HG02970 (cell line): Measurements from ENCODE around the gene TRAF3.

Experiments used
- ATAC-seq: cut with Tn5 transposase; IDR thresholded peaks from one replicate; pipeline ENCODE4 v1.9.1; 2021; ENCODE audit warnings: mild to moderate bottlenecking, moderate library complexity, moderate number of reproducible peaks; ENCODE audit not compliant: unreplicated experiment, low FRiP score

TRAF3 gene

DNA sequence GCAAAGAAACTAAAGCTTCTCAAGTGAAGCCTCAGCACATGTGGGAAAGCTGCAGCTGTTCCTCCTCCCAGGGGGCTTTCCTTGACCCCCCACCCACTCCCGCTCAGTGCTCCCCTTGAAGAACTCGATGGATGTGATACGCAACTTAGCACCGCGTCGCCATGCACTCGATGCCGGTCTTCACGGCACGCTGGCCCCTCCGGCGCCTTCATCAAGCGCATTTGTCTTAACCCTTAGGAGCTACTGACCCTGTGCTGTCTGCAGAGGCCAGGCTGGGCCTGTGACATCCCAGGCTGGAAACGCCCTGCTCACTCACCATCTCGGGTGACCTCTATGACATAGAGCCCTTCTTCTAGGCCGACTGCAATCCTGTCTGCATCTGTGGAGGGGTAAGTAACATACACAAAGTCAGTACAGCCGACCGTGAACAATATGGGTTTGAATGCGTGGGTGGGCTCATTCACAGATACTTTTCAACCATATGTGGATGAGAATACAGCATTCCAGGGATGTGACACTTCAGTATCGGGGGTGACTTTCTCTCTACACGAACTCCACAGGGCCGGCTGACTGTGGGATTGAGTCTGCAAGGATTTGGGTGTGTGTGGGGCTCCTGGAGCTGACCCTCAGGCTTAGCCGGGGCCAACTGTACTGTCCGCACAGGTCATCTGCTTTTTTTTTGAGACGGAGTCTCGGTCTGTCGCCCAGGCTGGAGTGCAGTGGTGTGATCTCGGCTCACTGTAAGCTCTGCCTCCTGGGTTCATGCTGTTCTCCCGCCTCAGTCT, 168.3 kb downstream of the TRAF3 start:
- no peak for ATAC-seq

DNA sequence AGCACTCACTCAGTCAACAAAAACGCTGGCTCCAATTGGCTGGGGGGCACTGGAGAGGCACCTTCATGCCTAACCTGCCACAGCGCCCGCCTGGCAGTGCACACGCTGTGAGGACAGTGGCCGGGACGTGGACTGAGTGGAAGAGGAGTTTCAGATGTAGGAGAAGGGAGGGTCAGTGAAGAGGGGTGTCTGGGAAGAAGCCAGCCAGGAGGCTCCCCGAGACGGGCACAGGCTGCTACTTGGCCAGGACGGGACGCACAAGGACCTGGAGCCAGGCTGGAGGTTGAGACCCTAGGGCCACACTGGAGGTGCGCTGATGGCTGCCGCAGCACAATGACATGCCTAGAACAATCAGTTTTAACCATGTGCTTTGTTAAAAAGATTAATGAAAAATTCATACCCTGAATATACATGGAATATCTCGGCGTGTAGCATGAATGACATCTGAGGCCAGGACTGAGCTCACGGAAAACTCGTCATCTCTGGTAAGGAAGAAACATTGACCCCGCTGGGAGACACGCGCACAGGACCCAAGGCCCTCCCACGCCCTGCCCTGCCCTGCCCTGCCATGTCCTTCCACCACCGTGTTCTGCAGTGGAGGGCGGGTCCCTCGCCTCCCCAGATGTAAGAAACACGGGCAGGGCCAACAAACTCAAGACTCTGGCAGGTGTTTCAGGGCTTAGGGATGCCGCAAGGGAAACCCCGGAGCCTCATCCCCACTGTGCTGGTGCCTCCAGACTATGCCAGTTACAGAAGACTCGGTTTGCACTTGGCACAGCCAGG, 170.3 kb downstream of the TRAF3 start:
- ATAC-seq: no peak

DNA sequence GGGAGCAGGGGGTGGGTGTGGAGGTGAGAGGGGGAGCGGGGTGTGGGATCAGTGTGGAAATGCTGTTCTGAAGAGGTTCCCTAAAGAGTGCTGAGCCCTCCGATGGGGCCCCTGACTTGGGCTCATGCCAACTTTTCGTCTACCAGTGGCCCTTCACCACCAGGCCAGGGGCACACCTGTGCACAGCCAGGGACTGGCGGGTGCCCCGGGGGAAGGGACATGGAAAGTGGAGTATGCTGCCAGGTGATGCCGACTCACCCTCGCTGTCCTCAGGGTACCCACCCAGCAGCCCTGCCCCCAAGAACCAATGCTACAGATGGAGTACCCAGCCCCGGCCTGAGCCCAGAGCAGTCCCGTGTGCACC, 171.4 kb downstream of the TRAF3 start:
- ATAC-seq: no peak

DNA sequence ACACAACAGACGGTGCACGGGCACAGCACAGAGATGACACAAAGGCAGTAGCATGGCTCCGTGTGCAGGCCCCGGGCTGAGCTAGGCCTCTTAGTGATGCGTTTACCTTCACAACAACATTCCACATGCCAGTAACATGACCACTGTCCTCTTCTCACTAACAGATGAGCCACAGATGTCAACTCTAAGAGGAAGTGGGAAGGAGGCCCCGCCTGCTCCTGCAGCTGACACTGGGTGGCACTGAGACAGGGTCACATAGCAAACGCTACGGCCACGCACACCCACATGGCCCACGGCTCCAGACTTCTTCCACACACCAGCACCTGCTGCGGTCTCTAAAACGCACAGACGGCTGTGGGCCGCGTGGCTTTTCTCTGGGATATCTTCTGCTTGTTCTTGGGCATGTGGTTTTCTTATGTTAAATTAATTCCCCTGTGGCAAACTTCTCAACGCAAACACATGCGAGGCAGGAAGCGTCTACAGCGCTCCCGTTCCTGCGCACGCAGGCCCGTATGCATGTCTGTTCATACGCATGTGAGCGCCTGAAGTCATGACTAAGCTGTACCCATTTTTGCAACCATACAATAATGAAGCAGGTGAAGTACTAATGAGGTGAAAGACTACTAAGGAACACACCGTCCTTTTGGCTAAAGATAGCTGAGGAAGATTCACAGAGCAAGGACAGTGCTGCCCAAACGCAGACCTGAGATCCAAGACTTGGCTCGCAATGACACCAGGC, 172.0 kb downstream of the TRAF3 start:
- no peak for ATAC-seq

DNA sequence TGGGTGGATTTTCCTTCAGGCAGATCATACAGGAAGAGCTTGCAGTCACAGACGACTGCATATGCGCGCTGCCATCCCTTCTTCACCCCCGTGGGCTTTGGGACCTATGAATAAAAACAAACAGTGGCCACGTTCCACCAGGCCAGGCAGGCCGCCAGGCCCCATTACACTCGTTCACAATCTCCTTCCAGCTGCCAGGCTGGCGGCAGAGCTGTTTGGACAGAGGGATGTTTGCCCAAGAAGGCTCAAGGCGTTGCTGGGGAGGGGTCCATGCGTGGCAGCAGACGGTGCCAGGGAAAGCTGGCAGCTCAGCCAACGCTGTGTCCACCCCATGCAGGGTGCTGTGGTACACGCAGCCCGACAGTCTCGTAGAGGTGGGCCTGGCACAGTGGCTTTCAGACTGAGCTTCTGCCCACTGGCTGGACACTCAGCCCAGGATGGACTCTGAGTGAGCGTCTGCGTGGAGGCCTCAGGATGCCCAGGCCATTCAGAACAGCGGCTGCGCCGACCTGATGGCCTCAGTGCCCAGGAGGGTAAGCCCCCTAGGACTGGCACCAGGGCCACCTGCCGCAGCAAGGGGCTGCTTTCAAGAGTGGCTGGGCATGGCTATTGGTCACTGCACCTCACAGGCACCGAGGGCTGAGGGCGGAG, 172.7 kb downstream of the TRAF3 start:
- no peak for ATAC-seq

DNA sequence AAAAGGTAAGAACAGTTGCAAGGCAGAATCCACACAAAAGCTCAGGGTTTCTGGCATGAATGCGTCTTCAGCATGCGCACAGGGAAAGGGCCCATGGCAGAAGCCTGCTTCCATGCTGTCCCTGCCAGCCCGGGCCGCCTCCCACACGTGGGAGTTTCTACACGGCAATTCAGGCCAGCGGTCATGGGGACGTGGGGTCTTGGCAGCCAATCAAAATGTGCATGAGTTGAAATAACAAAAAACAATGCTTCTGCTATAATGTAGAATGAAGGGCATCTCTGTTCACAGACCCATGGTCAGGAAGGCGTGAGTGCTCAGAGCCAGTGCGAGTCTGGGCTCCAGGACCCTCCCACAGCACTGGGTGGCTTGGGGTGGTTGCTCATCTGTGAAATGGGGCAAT, 173.8 kb downstream of the TRAF3 start:
- ATAC-seq: no peak

DNA sequence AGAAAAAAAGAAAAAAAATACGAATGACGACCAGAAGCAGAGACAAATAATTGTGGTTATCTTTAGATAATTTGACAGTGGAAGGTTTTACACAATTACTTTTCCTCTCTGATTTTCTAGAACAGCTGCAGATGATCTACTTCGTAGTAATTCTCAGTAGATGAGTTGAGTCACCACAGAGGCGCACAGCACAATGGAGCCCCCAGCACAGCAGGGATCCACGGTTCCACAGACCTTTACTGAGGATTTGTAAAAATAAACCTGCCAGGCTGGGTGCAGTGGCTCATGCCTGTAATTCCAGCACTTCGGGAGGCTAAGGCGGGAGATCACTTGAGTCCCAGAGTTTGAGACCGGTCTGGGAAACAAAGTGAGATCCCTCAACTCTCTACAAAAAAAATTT, 174.6 kb downstream of the TRAF3 start:
- no peak for ATAC-seq

DNA sequence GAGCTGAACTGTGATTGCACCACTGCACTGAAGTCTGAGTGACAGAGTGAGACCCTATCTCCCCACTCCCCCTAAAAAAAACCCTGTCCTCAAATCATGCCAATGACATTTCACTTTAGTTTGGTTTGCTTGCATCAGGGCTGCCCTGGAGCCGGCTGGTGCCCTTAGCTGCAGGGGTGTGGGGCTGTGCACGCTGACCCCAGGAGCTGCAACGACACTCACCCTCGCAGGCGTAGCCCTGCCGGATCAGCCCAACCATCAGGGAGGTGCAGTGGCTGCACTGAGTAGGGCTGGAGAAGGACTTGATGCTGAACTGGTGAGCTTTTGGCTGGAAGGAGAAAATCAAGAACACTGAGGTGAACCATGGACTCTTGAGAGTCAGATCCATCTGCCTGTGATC, 175.0 kb downstream of the TRAF3 start:
- no peak for ATAC-seq

DNA sequence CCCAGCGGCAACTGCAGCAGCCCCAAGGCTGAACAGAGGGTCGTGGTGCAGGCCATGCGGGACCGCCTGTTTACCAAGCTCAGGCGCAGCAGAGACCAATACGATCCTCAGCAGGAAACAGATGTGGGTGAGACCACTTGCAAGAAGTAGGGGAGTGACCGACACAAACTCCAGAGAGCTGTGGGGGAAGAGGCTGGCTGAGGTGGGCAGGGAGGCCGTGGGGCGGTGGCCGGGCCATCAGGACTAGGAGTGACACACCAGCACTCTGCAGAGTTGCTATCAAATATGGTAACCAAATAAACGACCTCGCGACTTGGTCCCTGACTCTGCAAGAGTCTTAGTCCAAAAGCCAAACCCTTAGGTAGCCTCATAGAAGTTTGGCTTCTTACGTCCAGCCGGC, 175.9 kb downstream of the TRAF3 start:
- ATAC-seq: no peak

DNA sequence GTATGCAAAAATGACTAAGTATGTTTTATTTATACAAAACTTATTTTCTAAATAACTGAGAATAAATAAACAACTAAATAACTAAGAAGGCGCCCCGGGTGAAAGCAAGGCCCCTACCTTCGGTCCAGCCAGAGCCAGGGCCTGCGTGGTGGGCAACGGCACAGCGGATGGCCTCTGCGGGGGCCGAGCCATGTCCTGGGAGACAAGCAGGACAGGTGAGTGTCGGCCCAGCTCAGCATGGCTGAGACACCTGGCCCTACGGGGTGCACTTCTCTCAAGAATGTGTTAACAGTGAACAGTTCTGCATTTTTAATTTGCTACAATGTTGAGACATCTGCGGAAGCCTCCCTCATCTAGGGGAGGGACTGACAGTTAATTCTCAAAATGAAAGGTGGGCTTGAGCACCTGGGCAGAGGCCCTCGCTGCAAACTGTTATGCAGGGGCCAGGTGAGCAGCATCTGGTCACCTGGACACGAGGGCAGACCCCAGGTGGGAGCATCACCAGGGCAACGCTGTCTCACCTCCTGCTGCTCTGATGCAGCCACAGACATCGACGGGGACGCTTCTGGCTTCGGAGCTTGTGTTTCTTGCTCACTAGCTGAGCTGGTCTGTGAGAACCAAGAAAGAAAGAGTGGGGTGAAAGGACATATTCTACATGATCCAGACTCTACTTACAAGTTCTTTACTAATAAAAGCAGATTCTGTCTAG, 177.0 kb downstream of the TRAF3 start:
- no peak for ATAC-seq

DNA sequence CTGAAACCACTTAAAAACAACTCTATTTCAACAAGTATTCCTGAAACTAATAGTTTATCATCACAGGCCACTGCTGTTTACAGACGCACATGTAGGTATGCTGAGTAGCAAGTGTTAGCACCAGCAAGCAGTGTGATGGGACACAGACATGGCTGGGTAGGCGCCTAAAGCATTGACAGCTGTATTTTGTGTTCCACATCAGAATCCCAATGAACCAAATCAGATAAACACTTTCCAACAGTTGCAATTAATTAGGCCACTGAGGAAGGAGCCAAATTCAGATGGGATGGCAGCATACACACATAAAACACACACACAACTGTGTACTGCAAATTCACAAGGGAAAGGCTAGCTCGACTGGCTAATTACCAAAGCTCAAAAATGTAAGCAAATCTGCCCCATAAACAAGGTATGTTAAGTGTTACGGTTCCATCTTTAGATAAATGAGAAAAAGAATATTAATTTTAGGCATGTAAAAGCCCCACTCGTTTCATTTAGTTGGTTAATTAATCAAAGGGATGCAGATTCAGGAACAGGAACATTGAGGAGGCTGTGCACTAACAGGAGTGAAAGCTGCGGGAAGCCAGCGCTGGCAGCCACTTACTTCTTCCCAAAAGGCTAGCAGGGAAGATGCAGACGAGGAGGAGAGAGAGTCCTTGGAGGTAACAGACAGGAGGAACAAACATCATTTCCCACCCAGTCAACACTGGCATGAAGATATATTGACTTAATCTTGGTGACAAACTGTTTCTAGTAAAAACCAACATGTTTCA, 178.6 kb downstream of the TRAF3 start:
- ATAC-seq: no peak

DNA sequence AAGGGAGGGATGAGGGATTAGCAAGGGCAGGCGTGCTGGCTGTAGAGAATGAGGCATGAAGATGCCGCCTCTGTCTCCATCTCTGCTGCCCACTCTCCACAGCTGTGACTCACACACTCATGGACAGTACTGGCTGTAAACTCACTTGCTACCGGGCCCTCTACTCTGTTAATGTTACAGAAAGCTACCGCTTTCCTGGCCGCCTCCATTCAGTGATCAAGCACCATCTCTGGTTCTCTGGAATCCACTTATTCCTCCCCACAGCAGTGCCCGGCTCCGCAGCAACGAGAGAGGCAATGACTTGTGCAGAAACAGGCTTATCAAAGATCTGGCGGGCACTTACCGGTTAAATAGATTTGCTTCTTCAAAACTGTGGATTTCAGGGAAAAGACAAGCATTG, 180.0 kb downstream of the TRAF3 start:
- ATAC-seq: no peak

- no peak for ATAC-seq
These were observed 181.2 kb downstream of the TRAF3 start for GRCh38 chr14:102958461-102958860.
